GM12865 (cell line): Measurements from ENCODE around the gene VGLL4.
"Not testable (repeated sequence)": the region's sequence is repeated elsewhere in the genome, so short reads cannot be mapped to it uniquely, and the experiment has no call there.

ENCODE experiments used
- DNase-seq: peaks from one replicate; pipeline ENCODE4 v3.0.0; 2010; ENCODE audit warnings: low read depth
- H3K4me3 ChIP-seq: 2 replicates; pipeline ENCODE4 v1.5.1; 2011; ENCODE audit warnings: mild to moderate bottlenecking, low read depth, low read length, control low read depth
- TF ChIP-seq, protein P1 (sequence below): IDR thresholded peaks from 2 replicates; pipeline ENCODE4 v1.5.1; 2011; ENCODE audit warnings: low read length, control low read depth, low read depth, inconsistent platforms; ENCODE audit not compliant: insufficient read depth; ENCODE audit errors: missing control alignments

The VGLL4 gene

DNA sequence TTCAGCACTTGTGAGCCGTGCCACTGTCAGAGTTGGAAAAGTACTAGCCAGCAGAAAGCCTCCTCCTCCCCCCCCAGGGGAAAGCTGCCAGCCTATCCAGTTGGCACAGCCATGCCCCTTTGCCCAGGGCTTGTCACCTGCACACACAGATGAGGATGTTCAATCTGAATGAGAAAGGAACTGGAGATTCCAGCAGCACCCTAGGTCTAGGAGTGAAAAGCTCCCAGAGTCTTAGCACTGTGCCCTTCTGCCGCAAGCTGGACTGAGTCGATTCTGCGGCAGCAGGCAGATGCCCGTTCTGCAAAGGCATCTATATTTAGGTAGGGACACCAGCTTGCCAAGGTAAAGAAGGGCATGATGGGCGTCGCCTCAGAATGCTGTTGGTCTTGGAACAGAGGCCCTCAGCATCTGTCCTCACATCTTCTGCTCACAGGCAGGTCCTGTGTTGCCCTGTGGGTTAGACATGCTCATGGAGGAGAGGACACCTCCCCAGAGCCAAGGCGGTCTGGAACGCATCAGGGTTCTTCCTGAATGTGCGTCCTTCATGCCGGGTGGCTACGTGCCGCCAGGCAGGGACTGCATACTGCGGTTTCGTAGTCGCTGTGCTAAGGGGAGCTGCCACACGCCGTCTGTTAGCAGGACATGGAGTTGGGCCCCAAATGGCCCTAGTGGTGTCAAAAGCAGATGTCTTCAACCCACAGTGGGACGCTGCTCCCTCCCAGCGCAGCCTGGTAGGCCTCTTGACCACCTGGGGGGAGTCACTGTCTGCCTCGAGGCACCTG lies 109.5 kb downstream of the VGLL4 start:
- TF ChIP-seq, protein P1, sequence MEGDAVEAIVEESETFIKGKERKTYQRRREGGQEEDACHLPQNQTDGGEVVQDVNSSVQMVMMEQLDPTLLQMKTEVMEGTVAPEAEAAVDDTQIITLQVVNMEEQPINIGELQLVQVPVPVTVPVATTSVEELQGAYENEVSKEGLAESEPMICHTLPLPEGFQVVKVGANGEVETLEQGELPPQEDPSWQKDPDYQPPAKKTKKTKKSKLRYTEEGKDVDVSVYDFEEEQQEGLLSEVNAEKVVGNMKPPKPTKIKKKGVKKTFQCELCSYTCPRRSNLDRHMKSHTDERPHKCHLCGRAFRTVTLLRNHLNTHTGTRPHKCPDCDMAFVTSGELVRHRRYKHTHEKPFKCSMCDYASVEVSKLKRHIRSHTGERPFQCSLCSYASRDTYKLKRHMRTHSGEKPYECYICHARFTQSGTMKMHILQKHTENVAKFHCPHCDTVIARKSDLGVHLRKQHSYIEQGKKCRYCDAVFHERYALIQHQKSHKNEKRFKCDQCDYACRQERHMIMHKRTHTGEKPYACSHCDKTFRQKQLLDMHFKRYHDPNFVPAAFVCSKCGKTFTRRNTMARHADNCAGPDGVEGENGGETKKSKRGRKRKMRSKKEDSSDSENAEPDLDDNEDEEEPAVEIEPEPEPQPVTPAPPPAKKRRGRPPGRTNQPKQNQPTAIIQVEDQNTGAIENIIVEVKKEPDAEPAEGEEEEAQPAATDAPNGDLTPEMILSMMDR: no peak
- DNase-seq: no peak
- no peak overlapping the region for H3K4me3 ChIP-seq

DNA sequence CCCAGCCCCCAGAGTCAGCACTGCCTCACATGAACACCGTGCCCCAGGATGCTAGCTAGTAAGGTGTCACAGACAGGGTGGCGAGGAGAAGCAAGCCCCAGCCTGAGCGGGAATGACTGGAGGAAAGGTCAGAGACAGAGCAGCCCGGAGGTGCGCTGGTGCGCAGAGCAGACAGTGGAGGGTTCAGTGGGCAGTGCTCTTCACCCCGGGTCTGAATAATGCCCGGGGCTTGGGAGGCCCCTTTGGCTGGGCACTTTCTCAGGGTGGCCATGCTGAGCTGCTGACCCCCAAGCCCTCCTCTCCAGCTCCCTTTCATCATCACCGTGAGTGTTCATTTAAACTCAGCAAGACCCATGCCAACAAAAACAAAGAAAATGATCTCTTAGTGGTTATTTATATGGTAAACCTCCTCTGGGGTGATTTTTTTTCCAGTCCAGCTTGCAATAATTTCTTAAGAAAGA lies 110.8 kb downstream of the VGLL4 start:
- DNase-seq: no peak
- TF ChIP-seq, protein P1: no peak
- no peak overlapping the region for H3K4me3 ChIP-seq

DNA sequence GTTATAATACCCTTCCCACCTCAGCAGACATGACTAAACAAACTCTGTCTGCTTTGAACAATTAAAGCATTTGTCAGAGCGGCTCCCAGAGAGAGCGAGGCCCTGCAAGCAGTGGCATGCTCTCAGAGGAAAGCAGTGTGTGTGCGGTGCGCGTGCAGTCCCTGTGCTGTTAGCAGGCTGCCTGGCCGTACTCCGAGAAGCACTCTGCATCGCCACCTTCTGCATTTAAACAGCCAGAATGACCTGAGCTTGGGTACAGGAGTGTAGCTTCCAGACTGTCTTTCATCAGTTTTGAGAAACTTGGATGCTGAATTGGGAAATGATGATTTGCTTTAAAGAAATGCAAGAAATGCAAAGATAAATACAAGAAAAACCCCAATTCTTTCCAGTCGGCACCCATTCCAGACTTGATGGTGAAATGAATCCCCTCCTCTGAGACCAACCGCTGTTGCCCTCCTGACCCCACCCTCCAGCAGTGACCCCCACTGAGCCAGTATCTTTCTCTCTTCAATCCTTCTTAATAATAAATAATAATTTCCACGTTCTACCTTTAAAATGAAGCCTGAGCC lies 113.5 kb downstream of the VGLL4 start:
- TF ChIP-seq, protein P1: no peak
- no peak for DNase-seq
- no peak overlapping the region for H3K4me3 ChIP-seq

DNA sequence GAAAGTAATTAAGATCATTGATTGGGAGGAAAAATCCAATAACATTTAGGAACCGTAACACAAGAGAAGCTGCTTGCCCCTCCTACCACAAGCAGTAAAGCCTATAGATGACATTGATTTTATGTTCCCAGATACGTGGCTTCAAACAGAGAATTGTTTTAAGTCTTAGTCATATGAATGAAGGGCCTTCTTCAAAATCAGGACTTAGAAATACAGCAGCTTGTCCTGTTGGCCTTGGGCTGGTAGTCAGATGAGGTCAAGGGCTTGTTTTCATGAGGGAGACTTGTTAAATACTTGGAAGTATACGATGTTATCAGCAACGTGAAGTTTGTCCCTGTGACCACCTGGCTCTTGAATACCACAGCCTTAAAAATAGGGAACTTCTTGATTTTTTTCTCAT lies 114.4 kb downstream of the VGLL4 start:
- TF ChIP-seq, protein P1: no peak
- H3K4me3 ChIP-seq: no peak overlapping the region
- DNase-seq: no peak

DNA sequence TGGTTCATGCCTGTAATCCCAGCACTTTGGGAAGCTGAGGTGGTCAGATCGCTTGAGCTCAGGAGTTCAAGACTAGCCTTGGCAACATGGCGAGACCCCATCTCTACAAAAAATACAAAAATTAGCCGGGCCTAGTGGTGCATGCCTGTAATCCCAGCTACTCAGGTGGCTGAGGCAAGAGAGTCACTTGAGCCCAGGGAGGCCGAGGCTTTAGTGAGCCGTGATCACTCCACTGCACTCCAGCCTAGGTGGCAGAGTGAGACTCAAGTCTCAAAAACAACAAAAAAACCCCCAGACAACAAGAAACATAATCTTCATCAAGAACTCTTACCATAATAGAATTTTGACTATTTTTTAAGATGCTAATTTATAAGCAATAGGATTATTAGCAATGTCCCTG lies 117.6 kb downstream of the VGLL4 start:
- not testable (repeated sequence) for DNase-seq, H3K4me3 ChIP-seq

DNA sequence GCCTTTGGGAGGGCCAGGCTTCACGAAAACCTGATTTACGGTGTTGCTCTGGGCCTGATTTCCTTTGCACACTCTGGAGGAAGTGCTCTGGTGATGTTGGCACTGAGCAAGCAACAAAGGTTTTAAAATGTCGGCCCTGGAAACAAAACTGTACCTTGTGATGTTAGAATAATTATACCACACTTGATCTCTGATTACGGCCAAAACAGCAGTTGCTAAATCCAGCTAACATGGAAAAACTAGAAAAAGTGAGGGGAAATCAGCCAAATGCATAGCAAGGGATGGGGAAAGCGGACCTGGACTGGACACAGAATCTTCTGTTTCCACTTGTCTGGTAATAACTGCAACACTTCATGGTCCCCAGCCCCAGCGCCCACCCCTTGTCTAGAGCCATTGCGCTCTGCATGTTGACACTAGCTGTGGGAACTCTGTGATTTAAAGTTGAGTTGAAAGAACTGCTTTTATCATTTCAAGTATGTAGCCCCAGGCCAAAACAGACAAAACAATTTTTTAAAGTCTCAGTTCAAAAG lies 120.1 kb downstream of the VGLL4 start:
- no peak for DNase-seq
- TF ChIP-seq, protein P1: no peak
- H3K4me3 ChIP-seq: no peak overlapping the region

DNA sequence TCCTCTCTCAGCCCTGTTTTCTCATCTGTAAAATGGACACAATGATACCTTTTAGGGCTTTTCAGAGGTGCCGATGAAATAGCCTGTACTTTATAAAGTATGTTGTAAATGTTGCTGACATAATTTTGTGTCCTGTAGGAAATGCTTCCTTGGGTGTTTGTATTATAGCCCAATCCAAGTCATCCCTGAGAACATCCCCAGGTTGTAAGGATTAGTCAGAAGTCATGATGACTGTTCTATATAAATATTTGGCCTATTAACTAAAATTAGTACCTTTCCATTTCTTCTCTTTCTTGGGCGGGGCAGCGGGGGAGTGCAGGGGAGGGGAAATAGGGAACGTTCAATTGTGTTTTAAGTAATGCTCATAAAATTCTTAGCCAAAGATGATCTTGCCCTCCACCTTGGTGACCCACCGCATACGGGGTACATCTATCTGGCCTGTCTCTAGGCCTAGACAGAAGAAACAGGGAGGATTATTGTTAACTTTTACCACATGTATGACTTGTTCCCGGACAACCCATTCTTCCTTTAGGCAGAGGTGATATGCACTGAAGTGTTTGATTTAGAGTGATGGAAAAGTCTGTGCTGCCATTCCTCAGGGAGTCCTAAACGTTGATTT lies 120.7 kb downstream of the VGLL4 start:
- no peak for DNase-seq
- TF ChIP-seq, protein P1: no peak
- no peak overlapping the region for H3K4me3 ChIP-seq
